ENCODE data around the gene LYST.

LYST gene

GRCh38 chr1:235709018-235709417 is 157.7 kb downstream of the LYST start:
- no peak for DNase-seq

GRCh38 chr1:235708390-235708962 is 158.2 kb downstream of the LYST start:
- DNase-seq = no peak

DNA sequence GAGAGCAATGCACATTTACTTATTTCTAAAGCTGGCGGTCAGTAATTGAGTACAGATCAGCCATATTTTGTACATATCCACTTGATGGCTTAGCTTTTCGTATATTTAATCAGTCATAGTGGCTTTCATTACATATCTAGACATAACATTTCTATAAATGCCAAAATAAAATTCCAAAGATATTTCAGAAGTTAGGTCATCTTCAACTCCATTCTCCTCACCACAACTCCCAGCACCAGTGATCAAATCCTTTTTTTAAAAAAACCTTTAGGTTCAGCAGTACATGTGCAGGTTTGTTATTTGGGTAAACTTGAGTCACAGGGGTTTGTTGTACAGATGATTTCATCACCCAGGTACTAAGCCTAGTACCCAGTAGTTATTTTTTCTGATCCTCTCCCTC is 163.2 kb downstream of the LYST start:
- DNase-seq = no peak

DNA sequence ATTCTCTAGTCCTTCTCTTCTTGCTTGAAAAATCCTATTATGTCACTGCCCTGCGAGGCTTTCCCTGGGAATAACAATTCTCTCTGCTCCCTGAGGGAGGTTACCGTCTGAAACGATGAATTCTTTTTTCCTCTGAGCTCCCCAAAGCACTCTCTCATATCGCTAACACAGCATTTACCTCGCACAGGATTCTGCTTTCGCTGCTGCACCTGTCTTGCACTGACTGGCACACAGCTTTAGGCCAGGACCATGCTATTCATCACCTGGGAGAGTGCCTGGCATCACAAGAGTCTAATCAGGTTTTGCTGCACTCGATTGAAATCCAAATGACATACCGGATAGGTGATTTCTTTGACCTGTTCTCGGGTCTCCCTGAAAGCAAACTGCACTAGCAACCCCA is 164.3 kb downstream of the LYST start:
- no peak for DNase-seq

GRCh38 chr1:235697508-235697907 is 169.2 kb downstream of the LYST start:
- DNase-seq = no peak

DNA sequence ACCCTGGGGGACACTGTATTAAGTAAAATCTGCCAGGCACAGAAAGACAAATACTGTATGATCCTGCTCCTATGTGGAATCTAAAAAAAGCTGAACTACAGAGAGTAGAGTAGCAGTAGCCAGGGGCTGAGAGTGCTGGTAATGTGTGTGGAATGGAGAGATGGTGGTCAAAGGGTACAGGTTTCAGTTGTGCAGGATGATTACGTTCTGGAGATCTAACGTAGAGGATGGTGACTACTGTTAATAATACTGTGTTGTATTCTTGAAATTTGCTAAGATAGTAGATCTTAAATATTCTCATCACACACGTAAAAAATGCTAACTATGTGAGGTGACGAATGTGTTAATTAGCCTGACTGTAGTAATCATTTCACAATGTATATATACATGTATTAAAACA is 177.3 kb downstream of the LYST start:
- no peak for DNase-seq

DNA sequence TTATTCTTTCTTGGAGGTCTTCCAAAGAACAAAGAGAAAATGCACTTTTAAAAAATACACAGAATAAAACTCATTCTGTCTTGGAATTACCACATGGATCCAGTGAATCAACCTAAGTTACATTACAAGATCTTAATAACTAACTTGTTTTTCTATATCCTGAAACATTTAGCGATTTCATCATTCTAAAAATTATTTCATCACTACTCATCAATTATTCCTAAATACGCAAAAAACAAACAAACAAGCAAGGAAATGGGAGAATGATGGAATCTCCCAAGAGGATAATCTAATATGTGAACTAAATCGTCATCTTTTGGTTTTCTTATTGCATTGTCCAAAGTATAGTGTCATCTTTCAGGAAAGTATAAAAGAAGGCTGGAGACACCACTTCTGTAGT is 178.6 kb downstream of the LYST start:
- no peak for DNase-seq

- DNase-seq = no peak
These were observed 183.1 kb downstream of the LYST start for GRCh38 chr1:235683653-235684052.

GRCh38 chr1:235682216-235682615 is 184.5 kb downstream of the LYST start:
- DNase-seq = no peak

- no peak for DNase-seq
These were observed 187.1 kb downstream of the LYST start for GRCh38 chr1:235679644-235680043.

DNA sequence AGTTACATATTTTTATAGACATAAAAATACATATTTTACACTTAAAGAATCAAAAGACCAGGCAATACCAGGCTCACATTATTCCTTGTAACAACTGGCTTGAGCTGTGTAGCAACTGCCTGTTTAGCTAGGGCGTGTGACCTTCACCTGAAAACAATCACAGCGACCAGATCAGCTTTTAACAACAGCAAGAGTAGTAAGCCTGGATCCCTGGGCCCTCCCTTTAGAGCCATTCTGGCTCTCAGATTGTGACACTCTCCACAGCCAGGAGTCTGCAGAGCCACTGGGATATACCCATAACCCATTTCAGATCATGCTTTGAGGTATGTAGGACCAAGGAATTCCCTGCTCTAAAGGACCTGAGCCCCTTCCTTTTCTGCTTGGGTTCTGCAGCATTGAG is 187.7 kb downstream of the LYST start:
- no peak for DNase-seq

- DNase-seq = no peak
These were observed 191.4 kb downstream of the LYST start for GRCh38 chr1:235675152-235675890.

DNA sequence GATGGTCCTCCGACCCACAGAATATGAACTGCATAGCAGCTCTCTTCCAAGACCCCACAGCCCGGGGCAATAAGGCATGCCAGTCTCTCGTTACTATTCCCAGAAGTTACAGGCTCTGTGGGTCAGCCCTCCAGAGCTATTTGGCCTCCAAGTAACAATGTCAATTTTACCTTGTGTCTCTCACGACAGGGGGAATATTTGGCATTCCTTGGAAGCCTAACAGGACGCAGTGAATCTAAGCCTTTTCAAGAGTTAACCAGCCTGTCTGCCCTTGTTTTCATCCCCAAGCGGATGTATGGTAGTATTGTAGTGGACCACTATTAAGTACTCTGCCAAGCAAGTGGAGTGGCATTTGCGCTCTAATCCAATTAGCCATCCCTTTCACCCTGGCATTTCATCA is 192.7 kb downstream of the LYST start:
- DNase-seq = no peak

GRCh38 chr1:235671992-235672391 is 194.7 kb downstream of the LYST start:
- DNase-seq = no peak

DNA sequence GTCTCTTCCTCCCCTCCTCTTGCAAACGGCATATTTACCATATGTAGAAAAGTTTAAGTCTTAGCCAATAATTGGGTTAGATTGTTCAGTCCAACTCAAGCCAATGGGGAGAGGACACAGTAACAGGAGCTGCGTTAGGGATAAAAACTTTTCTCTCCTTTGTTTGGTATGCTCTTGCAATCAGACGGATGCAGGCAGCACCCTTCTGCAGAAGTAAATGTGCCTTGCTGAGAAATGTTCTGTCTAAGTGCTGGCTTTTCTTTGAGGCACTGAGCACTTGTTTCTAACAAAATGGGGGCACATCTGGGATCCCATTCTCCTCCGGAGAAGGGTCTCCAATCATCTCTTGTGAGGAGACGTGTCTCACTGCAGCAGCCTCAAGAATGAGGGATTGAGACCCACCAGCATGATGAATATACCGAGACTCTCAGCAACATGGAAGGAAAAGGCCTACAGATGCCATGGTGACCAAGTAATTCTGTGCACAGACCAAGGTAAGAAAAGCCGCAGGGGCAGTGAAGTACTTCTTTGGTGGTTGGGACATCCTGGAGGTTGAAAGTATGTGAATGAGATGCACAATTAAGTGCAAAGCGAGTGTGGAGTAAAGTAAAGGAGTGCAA is 196.4 kb downstream of the LYST start:
- no peak for DNase-seq

DNA sequence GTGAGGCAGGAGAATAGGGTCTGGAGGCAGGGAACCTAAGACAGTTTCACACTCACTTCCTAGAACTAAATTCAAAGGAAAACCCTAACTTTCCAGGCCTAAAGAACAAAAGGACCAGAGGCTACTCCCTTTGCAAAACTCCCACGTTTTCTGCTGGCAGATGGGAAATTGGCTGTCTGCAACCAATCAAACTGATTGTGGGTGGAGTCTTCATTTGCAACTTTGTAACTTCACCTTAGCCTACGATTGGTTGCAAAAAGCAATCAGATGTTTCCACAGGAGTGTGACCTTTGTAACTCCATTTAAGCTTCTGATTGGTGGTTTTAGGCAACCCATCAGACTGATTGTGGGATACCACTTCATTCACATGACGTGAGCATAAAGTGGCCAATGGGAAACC is 197.4 kb downstream of the LYST start:
- no peak for DNase-seq

- DNase-seq = no peak
These were observed 203.1 kb downstream of the LYST start for GRCh38 chr1:235663628-235664027.

GRCh38 chr1:235661568-235661967 is 205.1 kb downstream of the LYST start:
- DNase-seq = no peak

DNA sequence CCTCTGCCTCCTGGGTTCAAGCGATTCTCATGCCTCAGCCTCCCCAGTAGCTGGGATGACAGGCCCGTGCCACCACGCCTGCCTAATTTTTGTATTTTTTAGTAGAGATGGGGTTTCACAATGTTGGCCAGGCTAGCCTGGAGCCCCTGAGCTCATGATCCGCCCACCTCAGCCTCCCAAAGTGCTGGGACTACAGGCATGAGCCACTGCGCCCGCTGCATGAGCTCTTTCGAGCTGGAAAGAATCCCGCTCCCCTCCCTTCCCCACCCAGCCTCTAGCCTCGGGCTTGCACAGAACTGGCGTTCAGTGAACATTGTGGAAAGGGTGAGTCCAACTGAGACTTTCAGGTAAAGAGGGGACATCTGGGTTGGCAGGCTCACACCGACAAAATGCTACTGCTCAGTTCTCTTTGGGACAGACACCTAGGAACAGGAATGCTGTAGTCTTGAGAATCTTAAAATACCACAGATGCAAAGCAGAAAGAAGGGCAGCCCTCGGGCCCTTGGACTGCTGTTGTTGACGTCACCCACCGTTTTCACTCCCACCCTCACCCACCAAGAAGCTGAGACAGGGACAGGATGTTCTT is 207.4 kb downstream of the LYST start:
- no peak for DNase-seq

GRCh38 chr1:235657747-235658526 is 208.8 kb downstream of the LYST start:
- no peak for DNase-seq

DNA sequence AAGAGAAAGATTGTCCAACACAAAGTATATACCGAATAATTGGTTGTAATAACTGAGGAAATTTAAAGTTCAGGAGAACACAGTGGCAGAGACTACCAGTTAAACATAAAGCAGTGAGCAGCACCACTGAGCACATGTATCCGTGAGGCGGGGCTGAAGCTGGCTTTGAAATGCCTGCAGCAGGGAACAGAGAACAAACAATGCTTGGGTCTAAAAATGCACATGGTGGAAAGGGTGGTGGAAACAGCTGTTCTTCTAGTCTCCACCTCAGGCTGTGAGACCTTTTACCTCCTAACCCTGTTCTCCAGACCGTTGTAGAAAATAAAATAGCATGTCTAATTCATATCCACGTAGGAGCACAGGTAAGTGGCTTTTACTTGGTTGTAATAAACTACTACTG is 209.4 kb downstream of the LYST start:
- DNase-seq = no peak

GRCh38 chr1:235652364-235652763 is 214.3 kb downstream of the LYST start:
- DNase-seq = no peak

DNA sequence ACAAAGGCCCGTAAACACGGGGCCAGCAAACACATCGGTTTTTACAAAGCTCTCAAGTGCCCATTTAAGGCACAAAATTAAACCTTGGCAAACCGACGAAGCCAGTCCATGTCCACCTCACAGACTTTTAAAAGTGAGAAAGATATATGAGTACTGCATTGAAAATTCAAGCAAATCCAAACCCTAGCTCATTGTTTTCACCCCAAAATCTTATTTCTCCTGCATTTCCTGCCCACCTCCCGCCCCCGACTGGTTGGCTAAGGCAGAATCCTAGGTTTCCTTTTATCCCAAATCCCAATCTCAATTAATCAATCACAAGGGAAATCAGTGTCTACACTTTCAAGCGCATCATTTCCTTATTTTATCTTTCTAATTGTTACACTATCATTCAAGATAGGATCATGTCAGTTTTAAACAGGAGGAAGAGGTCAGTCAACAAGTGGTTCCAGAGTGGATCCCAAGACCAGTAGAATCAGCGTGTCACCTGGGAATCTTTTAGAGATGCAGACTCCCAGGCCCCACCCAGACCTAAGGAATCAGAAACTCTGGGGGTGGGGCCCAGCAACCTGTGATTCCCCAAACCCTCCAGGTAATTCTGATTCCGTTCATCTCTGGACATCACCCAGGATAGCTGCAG is 215.4 kb downstream of the LYST start:
- no peak for DNase-seq
